Osteoblast (primary cell): Measurements from ENCODE around the gene CD6. TPM values are rescaled to one million over a fixed set of nuclear protein-coding genes. Genes with fewer than 3 reads are reported as not detected.

Source experiments
- DNase-seq: peaks from one replicate; pipeline ENCODE4 v3.0.0; 2011; ENCODE audit warnings: low spot score, mixed read lengths; ENCODE audit not compliant: insufficient read length; ENCODE audit errors: missing footprints
- H2AFZ ChIP-seq: 2 replicates; pipeline ENCODE4 v1.6.0; 2011; ENCODE audit warnings: mild to moderate bottlenecking, low read length
- H3K27ac ChIP-seq: 2 replicates; pipeline ENCODE4 v1.5.1; 2011; ENCODE audit warnings: mild to moderate bottlenecking, low read depth, low read length, moderate library complexity
- H3K27me3 ChIP-seq: 2 replicates; pipeline ENCODE4 v1.6.0; 2012; ENCODE audit warnings: mild to moderate bottlenecking, control low read depth, inconsistent platforms, low read length, moderate library complexity; ENCODE audit not compliant: insufficient read depth
- H3K36me3 ChIP-seq: 2 replicates; pipeline ENCODE4 v1.5.1; 2011; ENCODE audit warnings: mild to moderate bottlenecking, low read length, control low read depth, moderate library complexity; ENCODE audit not compliant: insufficient read depth
- H3K4me1 ChIP-seq: 2 replicates; pipeline ENCODE4 v1.5.1; 2011; ENCODE audit warnings: mild to moderate bottlenecking, low read length, control low read depth, moderate library complexity; ENCODE audit not compliant: insufficient read depth
- H3K4me2 ChIP-seq: 2 replicates; pipeline ENCODE4 v1.6.0; 2011; ENCODE audit warnings: mild to moderate bottlenecking, low read length; ENCODE audit not compliant: insufficient read depth
- H3K4me3 ChIP-seq: fragments of 200-600 bp; sonication (generic); 3 replicates; pipeline ENCODE4 v1.5.1; 2012; ENCODE audit warnings: mild to moderate bottlenecking, low read length, inconsistent platforms; ENCODE audit not compliant: insufficient read depth
- H3K79me2 ChIP-seq: 2 replicates; pipeline ENCODE4 v1.6.0; 2012; ENCODE audit warnings: mild to moderate bottlenecking, low read length, control low read depth, inconsistent platforms; ENCODE audit not compliant: insufficient read depth
- H3K9me3 ChIP-seq: 2 replicates; pipeline ENCODE4 v1.5.1; 2011; ENCODE audit warnings: low read depth, low read length, control low read depth
- H4K20me1 ChIP-seq: 2 replicates; pipeline ENCODE4 v1.6.0; 2012; ENCODE audit warnings: mild to moderate bottlenecking, low read length, control low read depth; ENCODE audit not compliant: insufficient read depth
- CTCF ChIP-seq: IDR thresholded peaks from 2 replicates; pipeline ENCODE4 v1.5.1; 2011; ENCODE audit warnings: mild to moderate bottlenecking, low read depth, low read length, moderate library complexity; ENCODE audit errors: extremely low read depth
- total RNA-seq: library from RNA; depleted of rRNA; stranded (reverse); fragments of >200 nt; gene quantifications from 2 replicates; pipeline ENCODE4 v1.2.3, GENCODE V29; 2012

The CD6 gene
- total RNA-seq, 1 donor = not detected

DNA sequence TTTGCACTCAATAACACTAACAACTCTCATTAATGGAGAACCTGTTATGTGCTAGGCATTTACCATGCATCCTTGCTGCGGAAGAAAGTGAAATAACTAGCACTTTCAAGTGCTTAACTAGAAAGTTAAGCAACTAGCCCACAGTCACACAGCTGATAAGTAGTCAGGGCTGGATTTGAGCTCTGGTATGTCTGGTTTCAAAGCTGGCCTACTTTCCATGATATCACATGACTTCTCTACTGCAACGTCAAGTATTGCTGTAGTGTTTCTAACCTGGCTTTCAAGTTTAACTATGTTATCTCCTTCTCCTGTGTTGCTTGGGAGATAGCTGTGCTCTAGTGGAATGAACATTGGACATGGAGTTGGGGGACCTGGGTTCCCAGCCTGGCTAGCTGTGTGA lies 31.6 kb upstream of the CD6 start:
- DNase-seq = peak; percentile 37
- Histone ChIP-seq H3K79me2 (no peaks in the 10 kb centered on the region), H4K20me1 (peaks cover 4% of the 10 kb centered on the region), H3K27me3 (no peaks in the 10 kb centered on the region), H2AFZ (no peak overlapping the region), H3K9me3 (no peaks in the 10 kb centered on the region), H3K4me1 (no peaks in the 10 kb centered on the region), H3K27ac (no peak overlapping the region), H3K36me3 (no peaks in the 10 kb centered on the region), H3K4me3 (no peak overlapping the region), H3K4me2 (no peak overlapping the region)
- TF ChIP-seq CTCF = no peak

GRCh38 chr11:60941371-60942119 lies 29.9 kb upstream of the CD6 start:
- Histone ChIP-seq H3K36me3 (no peaks in the 10 kb centered on the region), H3K4me3 (no peak overlapping the region), H3K27ac (no peak overlapping the region), H3K9me3 (no peaks in the 10 kb centered on the region), H4K20me1 (peaks cover 4% of the 10 kb centered on the region), H2AFZ (no peak overlapping the region), H3K79me2 (no peaks in the 10 kb centered on the region), H3K27me3 (no peaks in the 10 kb centered on the region), H3K4me2 (no peak overlapping the region), H3K4me1 (no peaks in the 10 kb centered on the region)
- no peak for DNase-seq
- TF ChIP-seq CTCF = no peak

GRCh38 chr11:60942219-60942618 lies 29.3 kb upstream of the CD6 start:
- Histone ChIP-seq H3K36me3 (no peaks in the 10 kb centered on the region), H4K20me1 (peaks cover 4% of the 10 kb centered on the region), H3K4me2 (no peak overlapping the region), H3K4me1 (no peaks in the 10 kb centered on the region), H2AFZ (no peak overlapping the region), H3K79me2 (no peaks in the 10 kb centered on the region), H3K9me3 (no peaks in the 10 kb centered on the region), H3K27me3 (no peaks in the 10 kb centered on the region), H3K27ac (no peak overlapping the region), H3K4me3 (no peak overlapping the region)
- DNase-seq = no peak
- TF ChIP-seq CTCF = no peak

DNA sequence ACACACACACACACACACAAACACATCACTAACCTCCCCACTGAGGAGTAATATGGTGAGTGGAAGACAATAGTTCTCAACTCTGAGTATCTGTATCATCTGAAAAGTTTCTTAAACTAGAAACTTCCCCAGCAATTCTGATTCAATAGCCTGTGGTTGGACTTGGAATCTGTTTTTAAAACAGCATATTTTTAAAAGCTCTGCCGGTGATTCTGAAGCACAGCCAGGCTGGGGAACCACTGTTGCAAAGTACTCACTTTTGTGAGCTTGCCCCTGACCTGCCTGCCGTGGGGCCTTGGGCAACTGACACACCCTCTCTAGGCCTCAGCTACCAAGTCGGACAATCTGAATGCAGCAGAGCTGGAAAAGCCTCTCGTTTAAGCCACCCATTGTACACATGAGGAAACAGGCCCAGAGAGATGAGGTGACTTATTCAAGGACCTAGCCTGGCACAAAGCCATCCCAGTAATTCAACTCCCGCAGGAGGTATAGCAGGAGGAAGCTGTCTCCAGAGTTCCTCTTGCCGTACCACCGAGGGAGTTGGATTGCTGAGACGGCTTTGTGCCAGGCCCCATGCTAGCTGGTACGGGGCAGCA lies 28.4 kb upstream of the CD6 start:
- TF ChIP-seq CTCF = no peak
- no peaks in the 10 kb centered on the region for H3K36me3 ChIP-seq
- no peak overlapping the region for H3K27ac ChIP-seq
- no peak for DNase-seq
- H3K79me2 ChIP-seq = no peaks in the 10 kb centered on the region
- H3K4me1 ChIP-seq = no peaks in the 10 kb centered on the region
- H3K4me3 ChIP-seq = no peak overlapping the region
- H2AFZ ChIP-seq = no peak overlapping the region
- no peak overlapping the region for H3K4me2 ChIP-seq
- no peaks in the 10 kb centered on the region for H3K9me3 ChIP-seq
- H4K20me1 ChIP-seq = peaks cover 4% of the 10 kb centered on the region
- no peaks in the 10 kb centered on the region for H3K27me3 ChIP-seq
